NCI-H510A treated with DMSO at 0.1 percent for 48 hours (cell line): Measurements from ENCODE around the gene TP53TG5.

ENCODE experiments used
- DNase-seq: peaks from one replicate; lab custom pipeline; 2025; lab: John Stamatoyannopoulos, UW

The TP53TG5 gene

DNA sequence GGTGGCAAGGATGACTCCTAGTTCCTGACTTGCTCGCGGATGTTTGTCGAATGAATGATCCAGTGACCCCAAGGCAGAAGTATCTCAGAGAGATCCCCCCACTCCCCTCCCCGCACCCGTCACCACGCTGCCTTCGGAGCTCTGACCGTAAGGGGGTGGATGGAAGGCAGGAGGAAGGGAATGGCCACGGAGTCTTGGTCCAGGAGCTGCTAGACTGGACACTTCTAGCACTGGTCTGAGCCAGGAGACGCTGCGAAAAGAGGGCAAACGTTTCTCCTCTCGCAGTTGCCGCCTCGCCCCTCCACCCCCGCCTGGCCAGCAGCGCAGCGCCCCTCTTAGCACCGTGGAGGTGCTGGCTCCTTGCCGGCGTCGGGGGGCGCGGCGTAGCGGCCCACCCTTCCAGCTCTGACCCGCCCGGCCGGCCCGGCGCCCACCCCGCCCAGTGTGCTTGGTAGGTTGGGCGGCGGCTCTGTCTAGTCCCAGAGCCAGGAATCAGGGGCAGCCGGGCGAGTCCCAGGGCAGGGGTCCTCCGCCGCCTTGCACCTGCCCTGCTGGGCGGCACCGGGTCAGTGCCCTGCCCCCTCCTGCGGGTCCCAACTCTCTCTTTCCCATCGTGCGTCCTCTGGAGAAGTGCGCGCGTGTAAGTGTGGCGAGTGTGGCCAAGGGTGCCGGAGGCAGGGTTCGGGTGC is 27.6 kb upstream of the TP53TG5 start:
- DNase-seq: no peak

DNA sequence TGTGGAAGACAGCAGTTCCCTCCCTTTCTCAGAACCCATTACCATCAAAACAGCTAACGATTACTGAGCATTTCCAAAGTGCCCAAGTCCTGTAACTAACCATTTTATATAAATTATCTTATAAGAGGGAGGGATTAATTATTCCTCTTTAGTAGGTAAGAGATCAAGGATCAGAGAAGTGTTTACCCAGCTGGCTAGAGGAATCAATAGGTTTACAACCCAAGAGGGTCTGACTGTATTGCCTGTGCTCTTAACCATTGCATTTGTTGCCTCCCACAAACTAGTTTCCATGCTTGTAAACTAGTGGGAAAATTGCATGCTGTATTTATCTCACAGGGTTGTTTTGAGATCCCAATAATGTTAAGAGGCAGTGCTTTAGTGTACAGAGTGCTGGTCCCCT is 26.3 kb upstream of the TP53TG5 start:
- peak; percentile 79 for DNase-seq

DNA sequence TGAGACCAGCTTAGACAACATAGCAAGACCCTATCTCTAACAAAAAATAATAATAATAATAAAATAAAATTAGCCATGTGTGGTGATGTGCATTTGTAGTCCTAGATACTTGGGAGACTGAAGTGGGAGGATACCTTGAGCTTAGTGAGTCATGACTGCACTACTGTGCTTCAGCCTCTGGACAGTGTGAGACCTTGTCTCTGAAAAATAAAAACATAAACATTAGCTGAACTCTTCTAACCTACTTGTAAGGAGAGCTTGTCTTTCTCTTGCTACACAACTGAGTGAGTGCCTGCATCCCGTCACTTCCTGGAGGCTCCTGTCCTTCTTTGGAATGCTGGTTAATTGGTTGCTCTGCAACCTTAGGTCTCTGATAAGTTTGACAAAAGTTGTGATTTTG is 24.8 kb upstream of the TP53TG5 start:
- DNase-seq: no peak

DNA sequence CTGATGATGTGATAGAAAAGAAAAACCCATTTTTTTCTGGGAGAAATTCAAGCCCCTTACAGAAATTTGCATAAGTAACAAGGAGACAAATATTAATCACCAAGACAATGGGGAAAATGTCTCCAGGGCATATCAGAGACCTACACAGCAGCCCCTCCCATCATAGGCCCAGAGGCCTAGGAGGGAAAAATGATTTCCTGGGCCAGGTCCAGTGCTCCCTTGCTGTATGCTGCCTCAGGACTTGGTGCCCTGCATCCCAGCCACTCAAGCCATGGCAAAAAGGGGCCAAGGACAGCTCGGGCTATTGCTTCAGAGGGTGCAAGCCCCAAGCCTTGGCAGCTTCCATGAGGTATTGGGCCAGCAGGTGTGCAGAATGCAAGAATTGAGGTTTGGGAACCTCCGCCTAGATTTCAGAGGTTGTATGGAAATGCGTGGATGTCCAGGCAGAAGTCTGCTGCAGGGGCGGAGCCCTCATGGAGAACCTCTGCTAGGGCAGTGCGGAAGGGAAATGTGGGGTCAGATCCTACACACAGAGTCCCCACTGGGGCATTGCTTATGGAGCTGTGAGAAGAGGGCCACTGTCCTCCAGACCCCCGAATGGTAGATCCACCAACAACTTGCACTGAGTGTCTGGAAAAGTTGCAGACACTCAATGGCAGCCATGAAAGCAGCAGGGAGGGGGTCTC is 22.4 kb upstream of the TP53TG5 start:
- no peak for DNase-seq

DNA sequence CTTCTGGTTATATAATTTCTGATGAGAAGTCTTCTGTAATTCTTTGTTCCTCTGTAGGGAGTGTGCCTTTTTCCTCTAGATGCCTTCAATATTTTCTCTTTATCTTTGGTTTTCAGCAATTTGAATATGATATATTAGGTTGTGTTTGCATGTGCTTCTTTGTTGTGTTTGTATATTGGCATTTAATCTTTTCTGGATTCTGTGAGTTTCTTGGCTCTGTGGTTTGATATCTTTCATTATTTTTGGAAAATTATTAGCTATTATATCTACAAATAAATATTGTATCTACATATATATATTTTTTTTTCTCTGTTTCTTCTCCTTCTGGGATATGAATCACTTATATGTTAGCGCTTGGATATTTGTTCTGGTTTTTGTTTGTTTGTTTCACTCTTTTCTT is 20.9 kb upstream of the TP53TG5 start:
- no peak for DNase-seq

DNA sequence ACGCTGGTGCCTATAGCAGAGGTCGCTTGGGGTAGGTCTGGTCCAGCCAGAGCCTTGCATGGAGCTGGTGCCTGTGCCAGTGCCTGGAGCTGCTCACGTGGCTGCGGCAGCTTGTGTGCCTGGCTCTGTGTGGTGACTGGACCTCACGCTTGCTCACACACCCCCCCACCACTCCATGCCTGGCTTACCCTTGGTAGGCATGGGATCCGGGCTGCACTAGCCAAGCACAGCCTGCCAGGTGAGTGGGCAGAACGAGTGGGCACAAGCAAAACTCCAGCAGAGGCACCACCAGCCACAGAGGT is 16.9 kb upstream of the TP53TG5 start:
- no peak for DNase-seq

DNA sequence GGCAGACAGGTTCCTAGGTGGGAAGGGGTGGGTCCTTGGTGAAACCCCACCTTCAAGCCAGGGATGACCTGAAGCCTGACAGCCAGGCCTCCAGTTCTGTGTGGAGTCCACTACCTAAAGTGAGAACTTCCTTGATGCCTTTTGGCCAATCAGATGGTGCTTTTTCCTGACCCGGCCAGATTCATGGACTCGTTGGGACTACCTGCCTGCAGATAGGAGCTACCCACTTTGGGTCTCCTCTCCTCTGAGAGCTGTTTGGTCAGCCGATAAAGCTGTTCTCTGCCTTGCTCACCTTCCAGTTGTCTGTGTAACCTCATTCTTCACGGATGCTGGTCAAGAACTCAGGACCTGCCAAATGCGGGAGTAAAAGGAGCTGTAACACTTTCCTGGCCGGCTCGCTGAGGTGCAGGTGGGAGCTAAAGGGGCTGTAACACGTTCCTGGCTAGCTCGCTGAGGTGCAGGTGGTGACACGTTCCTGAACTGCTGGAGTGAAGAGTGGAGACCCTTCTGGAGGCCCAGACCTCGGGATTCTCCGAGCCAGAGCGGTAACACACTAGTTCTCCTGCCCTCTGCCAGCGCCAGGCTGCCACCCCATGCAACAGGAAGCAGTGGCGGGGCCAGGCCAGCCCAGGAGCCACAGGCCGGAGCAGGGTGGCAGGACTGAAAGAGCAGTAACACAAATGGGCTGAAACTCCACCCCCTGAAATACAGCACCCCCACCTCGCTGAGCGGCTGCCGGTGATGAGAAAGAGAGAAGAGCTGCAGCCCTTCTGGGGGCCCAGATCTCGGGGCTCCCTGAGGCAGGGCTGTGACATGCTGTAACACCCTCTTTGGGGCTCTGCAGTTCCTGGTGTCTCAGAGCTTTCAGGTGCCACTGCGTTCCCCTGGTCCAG is 16.3 kb upstream of the TP53TG5 start:
- no peak for DNase-seq

DNA sequence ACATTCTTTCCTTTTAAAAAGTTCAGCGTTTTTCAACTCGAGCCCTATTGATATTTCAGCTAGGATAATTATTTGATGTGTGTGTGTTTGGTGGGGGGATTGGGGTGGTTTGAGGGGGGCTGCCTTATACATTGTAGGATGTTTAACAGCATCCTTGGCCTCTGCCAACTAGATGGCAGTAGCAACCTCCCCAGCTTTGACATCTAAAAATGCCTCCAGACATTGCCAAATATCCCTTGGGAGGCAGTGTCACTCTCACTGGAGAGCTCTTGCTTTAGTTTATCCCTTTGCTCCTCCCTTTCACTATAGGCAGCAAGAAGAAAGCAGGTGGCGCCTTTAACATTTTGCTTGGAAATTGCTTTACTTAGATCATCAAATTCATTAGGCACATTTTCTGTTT is 14.6 kb upstream of the TP53TG5 start:
- no peak for DNase-seq

DNA sequence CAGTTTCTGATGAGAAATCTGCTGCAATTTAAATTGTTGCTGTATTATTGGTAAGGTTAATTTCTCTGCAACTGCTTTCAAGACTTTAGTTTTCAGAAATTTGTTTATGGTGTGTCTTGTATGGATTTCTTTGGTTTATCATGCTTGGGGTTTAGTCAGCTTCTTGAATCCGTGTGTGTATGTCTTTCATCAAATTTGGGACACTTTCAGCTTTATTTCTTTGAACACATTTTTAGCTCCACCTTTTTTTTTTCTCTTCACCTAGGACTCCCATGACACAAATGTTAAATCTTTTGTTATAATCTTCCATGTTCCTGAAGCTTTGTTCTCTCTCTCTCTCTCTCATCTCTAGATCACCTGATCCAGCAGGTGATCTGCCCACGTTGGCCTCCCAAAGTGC is 13.4 kb upstream of the TP53TG5 start:
- no peak for DNase-seq

DNA sequence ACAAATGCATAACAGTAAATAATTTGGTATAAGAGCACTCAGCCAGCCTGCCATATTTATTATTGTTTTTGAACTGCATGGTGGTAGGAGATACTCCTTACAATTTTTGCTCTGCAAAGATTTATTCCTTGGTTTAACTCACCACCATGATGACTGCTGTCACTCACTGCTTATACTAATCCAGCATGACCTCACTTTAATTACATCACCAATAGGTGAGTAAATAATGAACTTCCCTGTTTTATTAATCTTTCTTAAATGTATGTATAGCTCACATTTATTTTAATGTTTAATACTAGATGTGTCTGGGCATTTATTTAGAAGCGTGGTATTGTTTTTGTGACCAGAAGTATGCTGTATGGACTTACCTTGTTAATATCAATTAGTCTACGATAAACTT is 12.8 kb upstream of the TP53TG5 start:
- DNase-seq: no peak

DNA sequence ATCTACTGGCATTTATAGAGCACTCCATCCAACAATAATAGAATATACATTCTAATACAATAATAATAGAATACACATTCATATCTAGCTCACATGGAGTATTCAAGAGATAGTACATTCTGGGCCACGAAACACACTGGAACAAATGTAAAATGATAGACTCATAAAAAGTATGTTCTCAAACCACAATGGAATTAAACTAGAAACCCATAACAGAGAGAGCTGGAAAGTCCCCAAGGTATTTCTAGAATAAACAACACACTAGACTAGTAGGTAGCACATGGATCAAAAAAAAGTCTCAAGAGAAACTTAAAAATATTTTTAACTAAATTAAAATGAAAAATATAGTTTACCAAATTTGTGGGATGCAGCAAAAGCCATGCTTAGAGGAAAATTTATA is 9.1 kb upstream of the TP53TG5 start:
- DNase-seq: no peak

DNA sequence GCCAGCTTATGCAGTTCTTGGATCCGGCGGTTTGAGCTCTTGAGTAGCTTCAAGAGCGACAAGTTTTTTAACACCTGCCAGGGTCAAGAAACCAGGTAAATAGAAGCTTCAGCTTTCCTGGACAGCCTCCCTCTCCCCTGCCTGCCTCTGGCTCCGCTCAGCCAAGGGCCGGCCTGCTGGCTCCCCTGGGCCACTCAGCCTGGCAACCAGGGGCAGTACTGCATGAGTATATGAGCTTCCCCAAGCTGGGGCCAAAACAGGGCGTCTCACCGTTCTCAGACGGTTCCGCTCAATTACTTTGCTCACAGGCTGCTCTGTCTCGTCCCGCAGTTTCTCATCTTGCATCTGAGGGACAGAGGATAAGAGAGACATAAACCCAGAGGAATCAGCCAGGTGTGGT is 856 bp downstream of the TP53TG5 start:
- DNase-seq: peak; percentile 24

DNA sequence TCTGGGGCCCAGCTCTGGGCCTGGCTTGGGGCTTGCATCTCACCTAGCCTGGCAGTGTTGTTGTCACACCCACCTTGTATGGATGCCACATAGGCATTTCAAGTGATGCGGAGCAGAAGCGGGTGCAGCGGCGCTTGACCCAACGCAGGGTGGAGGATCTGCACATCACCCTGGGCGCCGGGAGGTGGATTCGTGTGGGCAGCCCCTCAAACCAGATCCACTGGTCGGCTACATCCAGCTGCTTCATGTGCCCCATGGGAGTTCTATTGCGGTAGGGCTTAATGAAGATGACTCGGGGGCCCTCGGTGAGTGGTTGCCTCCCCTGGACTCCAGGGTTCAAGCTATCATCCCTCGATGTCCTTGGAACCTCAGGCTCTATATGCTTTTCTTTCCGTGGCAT is 3.2 kb downstream of the TP53TG5 start:
- no peak for DNase-seq

DNA sequence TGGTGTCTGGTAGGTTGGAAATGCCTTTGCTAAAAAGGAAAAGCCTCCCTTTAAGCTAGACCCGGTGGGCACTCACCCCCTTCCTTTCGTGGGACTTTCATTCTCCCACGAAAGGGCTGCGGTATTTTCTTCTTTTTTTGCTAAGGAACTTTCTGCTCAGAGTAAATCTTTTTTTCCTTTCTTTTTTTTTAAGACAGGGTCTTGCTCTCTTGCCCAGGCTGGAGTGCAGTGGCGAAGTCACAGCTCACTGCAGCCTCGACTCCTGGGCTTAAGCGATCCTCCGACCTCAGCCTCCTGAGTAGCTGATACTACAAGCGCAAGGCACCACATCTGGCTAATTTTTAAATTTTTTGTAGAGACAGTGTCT is 4.0 kb downstream of the TP53TG5 start:
- DNase-seq: no peak

DNA sequence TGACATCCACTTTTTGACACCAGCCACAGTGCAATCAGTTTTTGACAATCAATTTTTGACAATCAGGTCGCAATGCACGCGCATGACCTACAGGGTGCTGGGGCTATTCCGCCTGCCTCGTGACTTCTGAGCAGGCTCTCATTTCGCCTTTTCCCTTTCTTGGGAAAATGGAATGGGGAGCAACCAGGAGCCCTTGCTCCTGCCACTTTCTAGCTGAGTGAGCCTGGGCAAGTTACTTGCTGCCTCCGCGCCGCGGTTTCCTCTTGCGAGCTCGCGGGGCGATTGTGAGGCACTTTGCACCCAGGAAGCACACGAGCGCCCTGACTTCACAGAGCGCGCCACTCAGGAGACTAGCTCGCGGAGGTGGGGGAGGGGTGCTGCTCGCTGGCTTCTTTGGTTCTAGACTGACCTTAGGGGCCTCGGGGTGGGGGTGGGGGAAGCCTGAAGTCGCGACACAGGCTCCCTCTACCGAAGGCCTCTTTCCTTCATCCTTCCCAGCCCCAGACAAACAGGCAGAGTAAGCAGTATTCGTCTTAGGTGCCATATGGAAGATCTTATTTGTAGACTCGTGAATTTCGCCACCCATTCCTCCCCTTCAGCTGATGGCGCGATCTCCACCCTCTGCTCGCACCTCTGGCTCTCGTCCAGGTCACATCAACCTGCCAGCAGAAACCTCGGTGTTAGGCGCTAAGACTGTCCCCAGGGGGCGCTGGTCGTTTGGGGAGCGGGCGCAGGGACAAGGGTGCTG is 4.6 kb downstream of the TP53TG5 start:
- DNase-seq: peak; percentile 73

DNA sequence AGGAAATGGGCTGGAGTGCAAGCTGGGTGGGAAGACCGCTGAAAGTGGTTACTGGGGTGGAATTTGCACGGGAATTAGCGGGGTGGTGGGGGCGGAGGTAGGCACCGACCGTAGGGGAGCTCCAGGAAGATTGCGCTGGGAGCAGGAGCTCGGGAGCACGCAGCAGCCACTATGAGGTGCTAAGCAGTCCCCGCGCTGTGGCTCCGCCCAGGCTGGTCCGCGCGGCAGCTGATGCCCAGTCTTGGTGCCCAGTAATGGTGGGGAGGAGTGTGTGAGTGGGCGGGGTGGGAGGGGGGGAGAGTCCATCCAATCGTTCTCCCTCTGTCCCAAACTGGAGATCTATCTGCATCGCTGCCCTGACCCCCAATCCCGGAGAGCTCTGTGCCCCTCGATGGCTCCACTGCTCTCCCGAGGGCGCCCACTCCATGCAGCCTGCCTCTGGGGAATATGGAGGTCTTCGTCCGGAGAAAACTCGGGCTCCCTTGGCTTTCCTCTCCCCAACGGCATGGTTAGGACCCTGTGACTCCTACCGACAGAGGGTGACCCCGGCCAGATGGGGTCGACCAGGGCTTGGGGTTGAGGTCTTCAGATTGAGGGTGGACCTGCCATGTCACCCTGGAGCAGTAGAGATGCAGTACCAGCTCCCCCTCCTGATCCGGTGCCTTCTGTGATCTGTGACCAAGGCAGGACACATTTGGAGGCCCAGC is 5.3 kb downstream of the TP53TG5 start:
- no peak for DNase-seq

DNA sequence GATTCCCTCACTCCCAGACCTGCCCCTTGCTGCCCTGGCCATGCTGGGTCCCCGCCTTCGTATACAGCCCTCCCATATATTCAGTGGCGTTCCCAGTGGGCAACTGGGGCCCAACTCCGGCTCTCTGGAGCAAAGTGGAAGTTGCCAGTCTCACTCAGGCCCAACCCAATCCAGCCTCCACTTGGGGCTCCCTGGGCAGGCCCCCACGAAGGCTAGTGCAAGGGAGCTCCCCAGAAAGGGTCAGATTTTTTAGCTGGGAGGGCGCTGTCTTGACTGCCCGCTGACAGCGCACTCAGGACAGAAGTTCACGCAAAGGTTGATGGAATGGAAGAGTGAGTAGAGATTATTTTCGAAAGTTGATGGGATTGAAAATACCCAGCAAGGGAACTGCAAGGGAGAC is 5.9 kb downstream of the TP53TG5 start:
- DNase-seq: no peak

DNA sequence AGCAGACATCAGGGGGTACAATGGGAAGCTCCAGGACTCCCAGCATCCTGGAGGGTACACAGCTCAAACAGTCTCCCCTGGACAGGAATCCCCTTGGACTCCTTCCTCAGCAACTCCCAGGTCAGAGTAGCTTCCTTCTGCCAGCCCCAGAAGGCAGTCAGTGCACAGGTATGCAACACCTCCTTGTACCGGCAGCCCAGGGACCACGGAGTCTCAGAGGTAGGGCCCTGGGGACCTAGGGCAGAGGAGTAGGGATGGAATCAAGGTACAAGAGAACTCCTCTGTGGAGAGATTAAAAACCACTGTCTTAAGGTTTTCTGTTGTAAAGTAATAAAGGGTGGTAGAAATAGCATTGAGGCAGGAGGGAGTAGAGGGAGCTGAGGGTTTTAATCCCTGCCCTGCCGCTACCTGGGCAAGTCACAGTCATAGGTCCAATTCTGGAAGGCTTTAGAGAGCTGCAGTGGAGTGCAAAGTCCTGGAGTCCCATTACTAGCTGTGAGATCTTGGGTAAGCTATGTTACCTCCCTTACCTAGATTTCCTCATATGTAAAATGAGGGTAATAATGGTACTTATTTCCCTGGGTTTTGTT is 7.5 kb downstream of the TP53TG5 start:
- no peak for DNase-seq

DNA sequence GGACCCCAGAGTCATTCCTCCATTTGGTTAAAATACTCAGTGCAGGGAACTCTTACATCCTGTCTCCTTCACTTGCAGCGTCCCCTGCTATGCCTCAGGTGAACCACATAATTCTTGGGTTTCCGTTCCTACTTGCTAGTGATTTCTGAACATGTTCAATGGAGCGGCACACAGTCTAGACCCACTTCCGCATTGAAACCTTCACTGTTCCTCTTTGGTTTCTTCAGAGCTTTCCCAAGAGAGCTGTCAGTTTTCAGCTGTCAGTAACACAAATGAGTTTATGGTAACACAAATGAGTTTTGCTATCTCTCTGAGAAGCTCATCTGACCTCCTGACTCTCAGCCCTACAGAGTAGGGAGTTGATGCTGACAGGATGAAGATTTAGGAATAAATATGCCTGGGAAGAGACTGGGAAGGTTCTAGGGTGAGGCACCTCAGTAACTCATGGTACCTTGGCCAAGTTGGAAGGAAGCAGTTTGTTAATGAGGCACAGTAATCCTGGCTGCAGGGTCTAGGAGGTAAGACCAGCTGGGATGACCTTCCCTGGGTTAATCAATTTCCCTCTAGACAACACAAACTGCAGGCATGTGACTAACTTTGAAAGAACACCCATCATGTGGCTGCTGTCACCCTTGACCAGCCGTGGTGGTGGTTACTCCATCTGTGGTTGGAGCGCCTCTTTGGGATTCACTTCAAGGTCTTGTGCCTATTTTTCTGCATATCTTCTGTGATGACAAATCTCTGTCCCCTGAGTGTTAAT is 9.7 kb downstream of the TP53TG5 start:
- DNase-seq: no peak

DNA sequence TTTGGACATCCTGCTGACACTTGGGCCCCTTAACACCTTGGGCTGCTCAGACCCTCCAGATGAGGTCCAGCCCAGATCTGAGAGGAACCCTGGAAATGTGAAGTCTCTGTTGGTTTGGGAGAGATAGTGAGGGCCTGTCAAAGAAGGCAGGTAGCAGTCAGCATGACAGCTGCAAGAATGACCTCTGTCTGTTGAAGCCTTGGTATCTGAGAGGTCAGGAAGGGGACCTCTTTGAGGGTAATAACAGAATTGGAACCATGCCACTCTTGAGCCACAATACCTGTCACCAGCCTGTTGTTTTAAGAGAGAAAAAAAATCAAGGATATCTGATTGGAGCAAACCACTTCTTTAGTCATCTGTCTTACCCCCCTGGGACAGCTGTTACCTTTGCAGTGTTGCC is 11.0 kb downstream of the TP53TG5 start:
- no peak for DNase-seq

DNA sequence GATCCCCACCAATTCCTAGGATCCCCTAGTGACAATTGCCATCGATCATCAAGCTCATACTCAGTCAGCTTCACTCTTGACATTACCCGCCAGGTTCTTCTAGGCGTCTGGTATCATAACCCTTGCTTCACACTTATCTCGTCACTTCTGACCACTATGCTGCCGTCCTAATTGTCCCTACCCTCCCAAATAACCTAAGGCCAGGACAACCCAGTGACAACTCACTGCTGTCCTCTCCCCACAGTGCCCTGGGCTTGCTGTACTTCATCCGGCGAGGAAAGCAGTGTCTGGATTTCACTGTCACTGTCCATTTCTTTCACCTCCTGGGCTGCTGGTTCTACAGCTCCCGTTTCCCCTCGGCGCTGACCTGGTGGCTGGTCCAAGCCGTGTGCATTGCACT is 11.5 kb downstream of the TP53TG5 start:
- DNase-seq: no peak
